Panc1 (cell line): ENCODE measurements around the gene TIMM29.

Experiments used
- POLR2AphosphoS5 ChIP-seq: IDR thresholded peaks from 2 replicates; pipeline ENCODE4 v1.6.1; 2012; ENCODE audit warnings: mild to moderate bottlenecking, low read depth, low read length, moderate library complexity
- TCF7L2 ChIP-seq: IDR thresholded peaks from 2 replicates; pipeline ENCODE4 v1.6.1; 2011; ENCODE audit warnings: mild to moderate bottlenecking, low read depth, low read length, inconsistent platforms
- TF ChIP-seq, protein P1 (sequence below): fragments of 450-650 bp; IDR thresholded peaks from 2 replicates; pipeline ENCODE4 v1.5.1; 2017; ENCODE audit warnings: mild to moderate bottlenecking
- TF ChIP-seq, protein P2 (sequence below), 2 experiments: IDR thresholded peaks; 2 replicates each; pipeline ENCODE4 v1.6.1; 2011 to 2012; ENCODE audit warnings: low read depth in 2 of 2, control low read depth in 1 of 2, low read length in 1 of 2, mild to moderate bottlenecking in 1 of 2, moderate library complexity in 1 of 2; ENCODE audit not compliant: insufficient read depth in 1 of 2

DNA sequence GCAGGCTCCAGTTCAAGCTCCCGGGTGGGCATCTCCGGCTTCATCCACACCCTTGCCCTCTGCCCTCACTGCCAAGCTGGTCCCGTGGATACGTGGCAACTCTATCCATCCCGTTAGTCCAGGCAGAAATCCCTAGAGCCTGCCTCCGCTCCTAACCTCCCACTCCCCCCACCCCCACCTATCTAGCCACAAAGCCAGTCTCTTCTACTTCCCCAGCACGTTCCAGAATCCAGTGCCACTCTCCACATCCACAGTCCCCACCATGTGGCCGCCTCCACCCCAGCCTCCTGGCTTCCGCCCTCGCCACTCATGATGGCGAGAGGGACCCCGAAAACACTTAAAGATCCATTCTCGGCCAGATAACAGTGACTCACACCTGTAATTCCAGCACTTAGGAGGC is 4.0 kb upstream of the TIMM29 start:
- TF ChIP-seq, protein P1, sequence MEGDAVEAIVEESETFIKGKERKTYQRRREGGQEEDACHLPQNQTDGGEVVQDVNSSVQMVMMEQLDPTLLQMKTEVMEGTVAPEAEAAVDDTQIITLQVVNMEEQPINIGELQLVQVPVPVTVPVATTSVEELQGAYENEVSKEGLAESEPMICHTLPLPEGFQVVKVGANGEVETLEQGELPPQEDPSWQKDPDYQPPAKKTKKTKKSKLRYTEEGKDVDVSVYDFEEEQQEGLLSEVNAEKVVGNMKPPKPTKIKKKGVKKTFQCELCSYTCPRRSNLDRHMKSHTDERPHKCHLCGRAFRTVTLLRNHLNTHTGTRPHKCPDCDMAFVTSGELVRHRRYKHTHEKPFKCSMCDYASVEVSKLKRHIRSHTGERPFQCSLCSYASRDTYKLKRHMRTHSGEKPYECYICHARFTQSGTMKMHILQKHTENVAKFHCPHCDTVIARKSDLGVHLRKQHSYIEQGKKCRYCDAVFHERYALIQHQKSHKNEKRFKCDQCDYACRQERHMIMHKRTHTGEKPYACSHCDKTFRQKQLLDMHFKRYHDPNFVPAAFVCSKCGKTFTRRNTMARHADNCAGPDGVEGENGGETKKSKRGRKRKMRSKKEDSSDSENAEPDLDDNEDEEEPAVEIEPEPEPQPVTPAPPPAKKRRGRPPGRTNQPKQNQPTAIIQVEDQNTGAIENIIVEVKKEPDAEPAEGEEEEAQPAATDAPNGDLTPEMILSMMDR, result no peak
- TF ChIP-seq, protein P2, sequence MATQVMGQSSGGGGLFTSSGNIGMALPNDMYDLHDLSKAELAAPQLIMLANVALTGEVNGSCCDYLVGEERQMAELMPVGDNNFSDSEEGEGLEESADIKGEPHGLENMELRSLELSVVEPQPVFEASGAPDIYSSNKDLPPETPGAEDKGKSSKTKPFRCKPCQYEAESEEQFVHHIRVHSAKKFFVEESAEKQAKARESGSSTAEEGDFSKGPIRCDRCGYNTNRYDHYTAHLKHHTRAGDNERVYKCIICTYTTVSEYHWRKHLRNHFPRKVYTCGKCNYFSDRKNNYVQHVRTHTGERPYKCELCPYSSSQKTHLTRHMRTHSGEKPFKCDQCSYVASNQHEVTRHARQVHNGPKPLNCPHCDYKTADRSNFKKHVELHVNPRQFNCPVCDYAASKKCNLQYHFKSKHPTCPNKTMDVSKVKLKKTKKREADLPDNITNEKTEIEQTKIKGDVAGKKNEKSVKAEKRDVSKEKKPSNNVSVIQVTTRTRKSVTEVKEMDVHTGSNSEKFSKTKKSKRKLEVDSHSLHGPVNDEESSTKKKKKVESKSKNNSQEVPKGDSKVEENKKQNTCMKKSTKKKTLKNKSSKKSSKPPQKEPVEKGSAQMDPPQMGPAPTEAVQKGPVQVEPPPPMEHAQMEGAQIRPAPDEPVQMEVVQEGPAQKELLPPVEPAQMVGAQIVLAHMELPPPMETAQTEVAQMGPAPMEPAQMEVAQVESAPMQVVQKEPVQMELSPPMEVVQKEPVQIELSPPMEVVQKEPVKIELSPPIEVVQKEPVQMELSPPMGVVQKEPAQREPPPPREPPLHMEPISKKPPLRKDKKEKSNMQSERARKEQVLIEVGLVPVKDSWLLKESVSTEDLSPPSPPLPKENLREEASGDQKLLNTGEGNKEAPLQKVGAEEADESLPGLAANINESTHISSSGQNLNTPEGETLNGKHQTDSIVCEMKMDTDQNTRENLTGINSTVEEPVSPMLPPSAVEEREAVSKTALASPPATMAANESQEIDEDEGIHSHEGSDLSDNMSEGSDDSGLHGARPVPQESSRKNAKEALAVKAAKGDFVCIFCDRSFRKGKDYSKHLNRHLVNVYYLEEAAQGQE (IDR thresholded peaks at IDR 0.05; ENCODE audit: insufficient read depth in 1 of 2, low read depth in 2 of 2, low read length in 1 of 2), result no peak
- TF ChIP-seq POLR2AphosphoS5, result no peak
- no peak for TF ChIP-seq TCF7L2
